Gastrocnemius medialis (tissue), 4 donors: ENCODE data around the gene ZNF263. TPM values are rescaled to one million over a fixed set of nuclear protein-coding genes. Genes with fewer than 3 reads are reported as not detected.

Experiments used
- ATAC-seq, 2 donors: fragments of 150-250 bp; one replicate each; pipeline ENCODE4 v1.9.1; 2016
- DNase-seq, 2 donors: peaks; one replicate each; pipeline ENCODE4 v3.0.0-alpha.2; 2019
- H3K27ac ChIP-seq, 4 donors: fragments of 200-600 bp; sonication (generic); 1 replicate in 1 of 4; 2 replicates in 3 of 4; pipeline ENCODE4 v1.5.1; 2016 to 2018; ENCODE audit warnings: mild to moderate bottlenecking in 2 of 4, moderate library complexity in 1 of 4
- H3K27me3 ChIP-seq, 3 donors: fragments of 200-600 bp; sonication (generic) in 2 of 3; 1 replicate in 1 of 3; 2 replicates in 2 of 3; pipeline versions ENCODE4 v1.5.1 to v1.6.0; 2016 to 2019; ENCODE audit warnings: mild to moderate bottlenecking in 1 of 3, moderate library complexity in 1 of 3
- H3K36me3 ChIP-seq, 2 donors: fragments of 200-600 bp; sonication (generic) in 1 of 2; one replicate each; pipeline ENCODE4 v1.5.1; 2017 to 2018
- H3K4me1 ChIP-seq, 2 donors: fragments of 200-600 bp; sonication (generic) in 1 of 2; one replicate each; pipeline ENCODE4 v1.5.1; 2016 to 2017; ENCODE audit warnings: mild to moderate bottlenecking in 2 of 2
- H3K4me3 ChIP-seq, 4 donors: fragments of 200-600 bp; sonication (generic) in 3 of 4; 1 replicate in 1 of 4; 2 replicates in 3 of 4; pipeline ENCODE4 v1.5.1; 2016 to 2019; ENCODE audit warnings: mild to moderate bottlenecking in 2 of 4
- H3K9me3 ChIP-seq, 3 donors: fragments of 200-600 bp; sonication (generic) in 2 of 3; 1 replicate in 1 of 3; 2 replicates in 2 of 3; pipeline ENCODE4 v1.5.1; 2016 to 2019
- CTCF ChIP-seq, 5 experiments: fragments of 450-650 bp in 3 of 5; fragments of 200-600 bp in 2 of 5; sonication (generic) in 2 of 5; IDR thresholded peaks in 4 of 5; conservative IDR thresholded peaks in 1 of 5; 1 replicate in 4 of 5; 2 replicates in 1 of 5; pipeline ENCODE4 v1.5.1; 2016 to 2019; ENCODE audit warnings: antibody characterized with exemption in 5 of 5, mild to moderate bottlenecking in 3 of 5, moderate library complexity in 3 of 5
- POLR2A ChIP-seq, 2 donors: fragments of 450-650 bp; IDR thresholded peaks; one replicate each; pipeline ENCODE4 v1.6.1; 2017; ENCODE audit warnings: antibody characterized with exemption in 2 of 2, mild to moderate bottlenecking in 2 of 2, moderate library complexity in 2 of 2
- in situ Hi-C, 4 donors: fragments of 200-750 bp; cut with MboI; loops; one replicate each; pipeline versions ENCODE4 v1.15.0 to v1.8.0; 2017; ENCODE audit warnings: low sequenced_read_pairs in 4 of 4
- intact Hi-C: fragments of 100-400 bp; cut with DNase I; formaldehyde crosslinking; loops from one replicate; pipeline ENCODE4 v1.15.1; 2023; ENCODE audit warnings: low total_unique reads
- total RNA-seq, 4 donors: library from RNA; depleted of rRNA; stranded (reverse); fragments of >200 nt; gene quantifications; one replicate each; pipeline versions ENCODE4 v1.1.0 to v1.2.3, GENCODE V29; 2016

ZNF263 gene
- total RNA-seq, 4 donors from 2014 or later = 13.5 to 18.5 (median 15.5) TPM

- Histone ChIP-seq H3K27me3 (no peaks in the 10 kb centered on the region), H3K4me1 (no peaks in the 10 kb centered on the region), H3K4me3 (no peak overlapping the region), H3K27ac (no peak overlapping the region), H3K36me3 (no peaks in the 10 kb centered on the region), H3K9me3 (no peaks in the 10 kb centered on the region)
- no peak for TF ChIP-seq CTCF (IDR thresholded peaks at IDR 0.05 in 4 of 5, conservative IDR thresholded peaks at IDR 0.05 in 1 of 5)
- TF ChIP-seq POLR2A (IDR thresholded peaks at IDR 0.05) = no peak
- ATAC-seq = no peak
- DNase-seq = no peak
- in situ Hi-C loops = no loop called here
- intact Hi-C loops = no loop called here
Observed at GRCh38 chr16:3241761-3242160, 41.5 kb upstream of the ZNF263 start.

- Histone ChIP-seq H3K36me3 (no peaks in the 10 kb centered on the region), H3K27me3 (no peaks in the 10 kb centered on the region), H3K4me3 (no peak overlapping the region), H3K9me3 (no peaks in the 10 kb centered on the region), H3K27ac (no peak overlapping the region), H3K4me1 (no peaks in the 10 kb centered on the region)
- intact Hi-C loops (no loop called here), in situ Hi-C loops (no loop called here)
- ATAC-seq = no peak
- no peak for DNase-seq
- TF ChIP-seq CTCF (IDR thresholded peaks at IDR 0.05 in 4 of 5, conservative IDR thresholded peaks at IDR 0.05 in 1 of 5) = no peak
- TF ChIP-seq POLR2A (IDR thresholded peaks at IDR 0.05) = no peak
Observed at GRCh38 chr16:3242709-3243108, 40.6 kb upstream of the ZNF263 start.

GRCh38 chr16:3243882-3244281 lies 39.4 kb upstream of the ZNF263 start:
- no peak for TF ChIP-seq CTCF (IDR thresholded peaks at IDR 0.05 in 4 of 5, conservative IDR thresholded peaks at IDR 0.05 in 1 of 5)
- no peak for TF ChIP-seq POLR2A (IDR thresholded peaks at IDR 0.05)
- no peaks in the 10 kb centered on the region for H3K27me3 ChIP-seq
- H3K27ac ChIP-seq = no peak overlapping the region
- no peaks in the 10 kb centered on the region for H3K36me3 ChIP-seq
- H3K4me3 ChIP-seq = no peak overlapping the region
- in situ Hi-C loops (no loop called here), intact Hi-C loops (no loop called here)
- no peak for DNase-seq
- no peaks in the 10 kb centered on the region for H3K9me3 ChIP-seq
- no peaks in the 10 kb centered on the region for H3K4me1 ChIP-seq
- no peak for ATAC-seq

- in situ Hi-C loops = no loop called here
- no peaks in the 10 kb centered on the region for H3K27me3 ChIP-seq
- no peaks in the 10 kb centered on the region for H3K36me3 ChIP-seq
- no peak overlapping the region for H3K27ac ChIP-seq
- intact Hi-C loops = no loop called here
- no peaks in the 10 kb centered on the region for H3K9me3 ChIP-seq
- no peak overlapping the region for H3K4me3 ChIP-seq
- TF ChIP-seq CTCF (IDR thresholded peaks at IDR 0.05 in 4 of 5, conservative IDR thresholded peaks at IDR 0.05 in 1 of 5) (no peak), POLR2A (IDR thresholded peaks at IDR 0.05) (no peak)
- ATAC-seq = no peak
- no peak for DNase-seq
- H3K4me1 ChIP-seq = no peaks in the 10 kb centered on the region
Observed at GRCh38 chr16:3246002-3246401, 37.3 kb upstream of the ZNF263 start.

GRCh38 chr16:3246876-3247275 lies 36.4 kb upstream of the ZNF263 start:
- Histone ChIP-seq H3K4me1 (no peaks in the 10 kb centered on the region), H3K27ac (no peak overlapping the region), H3K36me3 (no peaks in the 10 kb centered on the region), H3K9me3 (no peaks in the 10 kb centered on the region), H3K27me3 (no peaks in the 10 kb centered on the region), H3K4me3 (no peak overlapping the region)
- intact Hi-C loops (no loop called here), in situ Hi-C loops (no loop called here)
- DNase-seq (no peak), ATAC-seq (no peak)
- TF ChIP-seq CTCF (IDR thresholded peaks at IDR 0.05 in 4 of 5, conservative IDR thresholded peaks at IDR 0.05 in 1 of 5) (no peak), POLR2A (IDR thresholded peaks at IDR 0.05) (no peak)
